GM19452 (cell line): Measurements from ENCODE around the gene IL1R2.

ENCODE experiments used
- ATAC-seq: cut with Tn5 transposase; IDR thresholded peaks from one replicate; pipeline ENCODE4 v1.9.1; 2021; ENCODE audit not compliant: unreplicated experiment

IL1R2 gene

GRCh38 chr2:101991721-101992145, at the start of gene IL1R2:
IL1R2 (plus strand) TSS chr2:101991960; CDS start chr2:102008576, 16,616 bp downstream.
- ATAC-seq = no peak

DNA sequence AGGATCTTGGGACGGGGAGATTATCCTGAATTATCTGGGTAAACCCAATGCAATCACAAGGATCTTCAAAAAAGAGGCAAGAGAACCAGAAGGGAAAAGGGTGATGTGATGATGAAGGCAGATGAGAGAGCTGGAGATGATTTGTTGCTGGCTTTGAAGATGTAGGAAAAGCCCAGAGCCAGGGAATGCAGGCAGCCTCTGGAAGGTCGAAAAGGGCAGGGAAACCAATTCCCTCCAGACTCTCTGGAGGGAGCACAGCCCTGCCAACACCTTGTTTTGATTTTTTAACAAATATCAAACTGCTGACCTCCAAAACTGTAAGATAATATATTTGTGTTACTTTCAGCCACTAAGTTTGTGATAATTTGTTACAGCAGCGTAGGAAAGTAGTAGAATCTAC, 48.9 kb upstream of the IL1R2 start:
- ATAC-seq = no peak

GRCh38 chr2:101946372-101947039, 45.3 kb upstream of the IL1R2 start:
- no peak for ATAC-seq

GRCh38 chr2:101947374-101947773, 44.4 kb upstream of the IL1R2 start:
- no peak for ATAC-seq

DNA sequence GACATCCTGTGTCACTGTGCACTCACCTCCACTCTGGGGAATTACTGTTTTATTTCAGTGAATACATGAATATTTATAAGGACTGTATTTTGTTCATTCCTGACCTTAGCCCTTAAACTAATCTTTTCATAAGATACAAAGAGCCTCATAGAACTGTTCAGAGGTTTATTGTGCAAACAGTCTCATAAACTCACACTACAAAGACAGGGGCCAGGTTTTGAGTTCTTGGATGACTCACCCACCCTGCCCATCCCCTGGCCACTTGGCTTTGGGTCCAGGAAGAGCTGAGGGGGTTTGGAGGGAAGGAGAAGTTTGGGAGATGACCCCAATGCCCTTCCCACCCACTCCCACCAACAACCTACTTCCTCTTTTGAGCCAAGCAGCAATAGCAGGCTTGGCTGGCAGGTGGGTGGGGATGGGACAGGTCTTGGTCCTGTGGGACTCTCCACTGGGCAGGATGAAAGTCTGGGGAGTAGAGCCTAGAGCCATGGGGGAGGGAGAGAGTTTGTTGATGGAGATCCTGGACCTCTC, 43.1 kb upstream of the IL1R2 start:
- no peak for ATAC-seq

DNA sequence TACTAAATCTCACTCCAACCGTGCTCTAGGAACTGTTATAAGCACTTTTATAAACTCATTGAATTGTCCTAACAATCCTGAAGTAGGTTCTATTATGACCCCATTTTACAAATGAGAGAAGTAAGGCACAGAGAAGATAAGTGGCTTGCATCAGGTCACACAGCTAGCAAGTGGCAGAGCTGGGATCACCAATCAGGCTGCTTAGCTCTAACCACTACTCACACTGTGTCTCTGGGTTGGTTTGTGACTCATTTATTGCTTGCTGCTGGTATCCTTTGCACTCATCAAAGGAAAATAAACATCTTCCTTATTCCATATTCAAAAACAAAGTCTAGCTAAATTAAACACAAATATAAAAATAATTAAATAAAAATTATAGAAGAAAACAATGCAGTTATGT, 42.5 kb upstream of the IL1R2 start:
- ATAC-seq = no peak

DNA sequence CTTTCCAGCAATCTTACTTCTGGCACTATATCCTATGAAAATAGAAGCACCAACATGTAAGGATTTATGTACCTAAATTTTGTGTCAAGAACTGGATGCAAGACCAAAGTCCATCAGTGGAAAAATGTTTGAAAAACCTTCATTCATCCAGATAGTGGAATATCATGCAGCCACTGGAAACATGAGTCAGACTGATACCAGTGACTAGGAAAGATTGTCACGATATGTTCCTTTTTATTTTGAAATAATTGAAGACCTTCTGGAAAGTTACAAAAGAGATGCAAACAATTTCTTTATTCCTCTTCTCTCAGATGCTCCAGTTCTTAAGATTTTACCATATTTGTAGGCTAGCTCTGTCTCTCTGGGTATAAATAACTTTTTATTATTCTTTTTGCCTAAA, 40.5 kb upstream of the IL1R2 start:
- ATAC-seq = no peak

DNA sequence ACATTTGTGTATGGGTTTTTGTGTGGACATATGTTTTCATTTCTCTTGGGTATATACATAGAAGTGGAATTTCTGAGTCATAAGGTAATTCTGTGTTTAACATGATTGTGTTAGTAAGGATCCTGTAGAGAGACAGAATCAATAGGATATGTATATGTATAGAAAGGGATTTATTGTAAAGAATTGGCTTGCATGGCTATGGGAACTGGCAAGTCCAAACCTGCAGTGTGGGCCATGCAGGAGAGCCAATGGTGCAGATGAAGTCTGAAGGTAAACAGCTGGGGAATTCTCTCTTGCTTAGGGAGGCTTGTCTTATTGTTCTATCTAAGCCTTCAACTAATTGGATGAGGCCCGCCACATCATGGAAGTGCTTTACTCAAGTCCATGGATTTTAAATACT, 39.2 kb upstream of the IL1R2 start:
- ATAC-seq = no peak

DNA sequence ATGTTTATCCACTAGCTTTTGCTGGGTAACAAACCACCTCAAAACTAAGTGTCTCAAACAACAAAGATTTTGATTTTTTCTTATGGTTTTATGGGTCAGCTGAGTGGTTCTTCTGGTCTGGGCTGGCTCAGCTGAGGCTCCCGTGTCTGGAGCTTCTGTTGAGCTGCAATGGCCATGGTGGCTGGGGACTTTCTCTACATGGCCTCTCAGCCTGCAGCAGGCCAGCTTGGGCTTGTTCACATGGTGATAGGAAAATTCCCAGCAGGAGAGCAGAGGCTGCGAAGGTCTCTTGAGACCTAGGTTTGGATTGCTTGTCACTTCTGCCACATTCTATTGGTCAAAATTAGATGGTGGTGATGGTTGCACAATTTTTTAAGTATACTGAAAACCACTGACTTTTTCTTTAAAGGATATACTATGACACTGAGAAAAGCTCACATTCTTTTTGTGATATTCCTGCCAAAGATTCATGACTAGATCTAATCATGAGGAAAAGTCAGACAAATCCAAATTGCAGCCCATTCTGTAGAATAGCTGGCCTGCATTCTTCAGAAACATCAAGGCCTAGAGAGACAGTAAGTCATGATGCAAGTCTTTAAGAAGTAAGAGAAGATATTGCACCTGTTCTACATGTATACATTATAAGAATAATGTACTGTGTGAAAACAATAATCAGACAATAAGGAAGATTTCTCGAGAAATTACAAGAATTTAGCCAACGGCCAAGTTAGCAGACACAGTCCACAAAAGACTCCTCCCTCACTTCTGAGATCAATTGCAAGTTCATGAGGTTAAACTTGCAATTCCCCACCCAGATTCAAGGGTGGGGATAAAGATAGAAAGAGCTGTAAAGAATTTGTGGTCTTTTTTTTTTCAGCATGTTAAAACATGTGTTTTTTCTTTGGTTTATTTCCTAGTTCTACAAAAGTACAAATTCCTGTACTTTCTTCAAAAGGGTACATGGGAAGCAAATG, 35.0 kb upstream of the IL1R2 start:
- ATAC-seq = no peak

- ATAC-seq = no peak
Observed at GRCh38 chr2:101958061-101958460, 33.7 kb upstream of the IL1R2 start.

DNA sequence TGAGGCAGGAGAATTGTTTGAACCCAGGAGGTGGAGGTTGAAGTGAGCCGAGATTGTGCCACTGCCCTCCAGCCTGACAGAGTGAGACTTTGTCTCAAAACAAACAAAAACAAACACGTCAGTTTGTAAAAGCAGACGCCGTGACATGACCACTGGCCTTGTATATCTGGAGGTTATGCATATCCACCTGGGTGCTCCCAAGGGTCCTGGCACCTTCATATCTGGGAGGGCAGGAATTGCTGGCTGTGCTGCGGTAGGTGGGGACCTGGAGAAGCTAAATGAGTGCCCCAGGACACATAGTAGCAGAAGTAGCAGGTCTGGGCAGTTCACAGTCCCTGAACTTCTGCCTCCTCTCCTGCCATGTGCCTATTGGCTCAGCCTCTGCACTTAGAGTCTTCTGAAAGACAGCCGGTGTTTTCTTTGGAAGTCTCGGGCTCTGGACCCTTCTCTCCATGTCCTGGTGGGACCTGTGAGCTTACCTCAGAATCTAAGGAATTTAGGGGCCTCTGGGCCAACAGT, 30.9 kb upstream of the IL1R2 start:
- ATAC-seq = no peak

DNA sequence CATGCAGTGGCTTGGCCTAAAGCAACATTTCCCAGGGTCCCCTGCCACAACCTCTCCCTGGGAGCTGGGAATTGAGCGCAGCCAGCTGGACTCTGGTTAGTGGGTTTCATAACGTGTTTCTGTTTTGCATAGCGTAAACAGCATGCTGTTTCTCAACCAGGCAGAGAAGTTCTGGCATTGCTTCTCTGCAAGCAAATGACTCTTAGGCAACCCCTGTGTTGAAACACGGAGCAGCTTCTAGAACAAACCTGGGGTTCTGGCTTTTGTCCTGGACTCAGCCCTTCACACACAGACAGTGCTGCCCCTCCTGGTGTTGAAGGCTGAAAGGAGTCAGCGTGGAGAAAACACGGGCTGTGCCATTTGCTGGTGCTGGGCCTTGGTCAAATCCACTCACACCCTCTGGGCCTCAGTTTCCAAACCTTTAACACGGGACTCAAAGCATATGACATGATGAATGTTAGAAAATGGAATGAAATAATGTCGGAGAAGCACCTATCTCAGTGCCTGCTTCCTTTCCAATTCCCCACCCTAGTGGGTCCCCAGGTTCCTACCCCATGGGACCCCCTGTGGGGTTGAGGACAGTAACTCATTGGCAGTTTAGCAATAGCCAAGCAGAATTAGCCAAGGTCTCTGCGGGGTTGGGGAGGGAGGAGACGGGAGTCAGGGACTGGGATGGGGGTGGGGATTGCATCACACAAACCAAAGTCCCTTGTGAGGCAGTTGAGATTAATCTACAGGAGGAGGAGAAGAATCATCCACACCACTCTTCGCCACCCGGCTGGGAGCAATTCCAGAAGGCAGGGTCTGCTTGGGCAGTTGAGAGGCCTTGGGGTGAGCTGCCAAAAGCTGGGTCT, 30.2 kb upstream of the IL1R2 start:
- ATAC-seq = no peak

- no peak for ATAC-seq
Observed at GRCh38 chr2:101962309-101962708, 29.5 kb upstream of the IL1R2 start.

DNA sequence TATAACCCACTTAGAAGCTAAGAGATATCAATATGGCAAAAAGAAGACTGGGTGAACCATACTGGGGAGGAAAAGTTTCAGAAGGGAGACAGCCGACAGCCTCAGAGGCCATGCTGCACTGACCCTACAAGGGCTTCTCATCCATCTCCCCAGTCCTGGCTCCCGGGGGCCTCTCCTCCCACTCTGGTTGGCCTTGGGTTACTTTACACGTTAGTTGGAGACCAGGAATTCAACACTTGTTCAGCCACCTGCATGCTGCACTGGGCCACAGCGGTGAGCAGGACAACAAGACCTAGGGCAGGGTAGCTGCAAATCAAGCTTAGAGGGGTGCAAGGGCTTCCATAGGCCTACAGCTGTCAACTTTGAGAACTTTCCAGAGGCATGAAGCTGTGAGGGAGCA, 28.6 kb upstream of the IL1R2 start:
- no peak for ATAC-seq

DNA sequence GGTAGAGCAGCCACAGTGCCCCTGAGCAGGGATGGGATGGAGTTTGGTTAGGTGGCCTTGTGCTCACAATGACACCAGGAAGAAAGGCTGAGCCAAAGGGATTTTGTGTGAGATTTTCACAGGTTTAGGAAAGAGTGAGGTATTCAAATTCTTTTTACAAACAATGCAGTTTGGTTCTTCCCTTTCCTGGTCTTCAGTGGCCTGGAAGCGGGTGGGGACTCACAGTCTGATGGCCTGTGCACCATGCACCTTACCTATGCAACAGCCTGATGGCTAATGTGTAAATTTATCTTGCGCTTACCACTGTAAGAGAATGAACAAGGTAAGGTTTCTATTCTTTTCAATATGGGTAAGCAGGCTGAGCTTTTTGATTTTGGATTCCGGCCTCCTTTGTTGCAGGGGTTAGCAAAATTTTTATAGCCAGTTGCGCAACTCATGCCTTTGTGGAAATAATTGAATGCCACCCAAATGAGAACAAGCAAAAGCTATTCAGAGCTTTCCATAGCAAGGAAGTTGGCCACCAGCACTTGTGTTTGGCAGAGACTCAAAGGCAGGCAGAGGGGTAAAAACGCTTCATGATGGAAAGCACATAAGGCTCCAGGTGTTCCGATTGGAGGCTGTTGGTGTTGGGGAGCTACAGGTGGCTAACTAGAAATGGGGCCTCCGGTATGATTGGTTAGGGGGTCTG, 23.8 kb upstream of the IL1R2 start:
- ATAC-seq = no peak

GRCh38 chr2:101969723-101970122, 22.0 kb upstream of the IL1R2 start:
- ATAC-seq = no peak

DNA sequence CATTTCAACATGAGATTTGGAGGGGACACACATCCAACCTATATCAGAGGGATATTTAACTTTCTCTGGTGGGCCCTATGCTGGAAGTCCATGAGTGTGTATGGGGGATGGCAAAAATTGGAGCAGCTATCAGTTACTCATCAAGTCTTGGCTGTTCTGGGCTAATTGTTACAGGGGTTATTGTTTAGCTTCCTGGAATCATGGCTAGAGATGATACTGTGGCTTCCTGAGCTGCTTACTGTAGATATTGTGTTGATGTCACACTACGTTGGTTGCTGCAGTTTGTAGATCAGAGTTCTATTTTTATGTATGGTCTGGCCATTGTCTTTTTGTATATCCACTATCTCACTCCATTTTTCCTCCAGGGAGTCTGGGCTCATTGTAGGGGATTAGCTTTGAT, 20.9 kb upstream of the IL1R2 start:
- ATAC-seq = no peak

DNA sequence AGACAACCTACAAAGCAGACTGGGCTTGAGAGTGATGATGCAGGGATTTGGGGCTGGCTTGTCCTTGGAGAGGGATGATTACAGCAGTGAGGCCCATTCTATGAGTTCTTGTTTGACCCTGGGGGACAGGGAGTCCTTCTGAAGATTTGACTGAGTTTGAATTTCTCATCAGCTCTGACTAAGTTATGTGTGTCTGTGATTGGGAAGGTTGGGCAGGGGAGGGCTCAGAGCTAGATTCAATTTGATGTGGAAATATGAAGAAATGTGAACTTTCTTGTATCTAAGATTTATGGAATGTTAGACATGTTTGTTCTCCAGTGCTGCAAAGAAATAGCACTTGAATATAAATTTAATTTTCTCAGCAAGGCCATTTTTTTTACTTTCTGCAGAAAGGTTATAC, 19.9 kb upstream of the IL1R2 start:
- no peak for ATAC-seq

DNA sequence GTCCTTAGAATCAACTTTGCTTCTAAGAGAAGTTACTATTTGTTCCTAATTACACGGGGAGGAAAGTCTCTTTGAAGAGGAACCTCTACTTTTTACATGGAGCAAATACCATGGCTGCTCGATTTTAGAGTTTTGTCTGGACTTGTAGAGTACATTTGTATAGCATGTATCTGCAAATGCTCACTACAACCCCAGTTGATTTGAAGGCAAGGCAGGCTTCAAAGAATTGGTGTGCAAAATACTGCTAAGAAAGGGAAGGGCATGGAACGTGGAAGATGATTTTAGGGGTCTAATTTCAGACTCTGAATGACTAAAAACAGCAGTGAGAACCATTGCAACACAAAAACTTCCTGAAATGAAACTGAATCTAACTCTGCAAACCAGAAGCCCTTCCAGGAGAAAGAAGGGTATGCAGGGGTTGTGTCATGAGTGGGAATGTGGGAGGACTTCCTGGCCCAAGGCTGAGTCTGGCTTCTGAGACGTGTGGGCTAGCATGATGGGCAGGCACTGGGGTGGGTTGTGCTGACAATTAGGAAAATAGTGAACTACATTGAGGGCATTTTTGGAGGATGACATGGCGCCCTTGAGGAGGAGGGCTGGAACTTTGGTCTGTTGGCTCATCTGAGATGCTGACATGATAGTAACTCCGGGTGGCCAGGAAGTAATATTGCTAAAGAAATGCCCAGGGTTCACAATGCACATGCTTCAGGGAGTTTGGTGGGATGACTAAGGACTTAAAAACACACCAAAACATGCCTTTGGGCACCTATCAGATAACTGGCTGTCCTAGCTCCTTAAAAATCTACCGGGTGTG, 18.9 kb upstream of the IL1R2 start:
- ATAC-seq = no peak
